ENCODE measurements around the gene BLOC1S3. TPM values are rescaled to one million over a fixed set of nuclear protein-coding genes. Genes with fewer than 3 reads are reported as not detected.
"Not testable (repeated sequence)": the region's sequence is repeated elsewhere in the genome, so short reads cannot be mapped to it uniquely, and the experiment has no call there.

Gene BLOC1S3
- total and polyA plus RNA-seq, 4 donors: 2.9 to 12.2 (median 6.4) TPM

GRCh38 chr19:45222724-45223123 lies 44.1 kb downstream of the BLOC1S3 start:
- intact Hi-C loops (cut with DNase I): no loop called here
- Histone ChIP-seq H3K27ac (ENCODE audit: low read depth in 1 of 2, low read length in 2 of 2) (no peak overlapping the region), H3K9me3 (ENCODE audit: control insufficient read depth, low read length) (no peaks in the 10 kb centered on the region), H3K4me3 (ENCODE audit: low read length in 2 of 2) (no peak overlapping the region), H3K4me1 (ENCODE audit: control insufficient read depth in 1 of 2, insufficient read depth in 2 of 2, low read length in 2 of 2) (no peaks in the 10 kb centered on the region), H3K27me3 (ENCODE audit: control insufficient read depth in 1 of 2, insufficient read depth in 2 of 2, low read length in 1 of 2) (no peaks in the 10 kb centered on the region), H3K36me3 (ENCODE audit: control insufficient read depth in 1 of 2, insufficient read depth in 2 of 2, low read length in 1 of 2) (no peaks in the 10 kb centered on the region)
- 88 to 89% methylated on average over 6 of the region's 6 CpGs for WGBS, 2 donors
- DNase-seq: no peak
- no peak for ATAC-seq (ENCODE audit: low FRiP score)

GRCh38 chr19:45223879-45224278 lies 45.3 kb downstream of the BLOC1S3 start:
- 90 to 94% methylated on average over 5 of the region's 5 CpGs for WGBS, 2 donors
- Histone ChIP-seq H3K9me3 (ENCODE audit: control insufficient read depth, low read length) (no peaks in the 10 kb centered on the region), H3K27ac (ENCODE audit: low read depth in 1 of 2, low read length in 2 of 2) (no peak overlapping the region), H3K27me3 (ENCODE audit: control insufficient read depth in 1 of 2, insufficient read depth in 2 of 2, low read length in 1 of 2) (no peaks in the 10 kb centered on the region), H3K4me1 (ENCODE audit: control insufficient read depth in 1 of 2, insufficient read depth in 2 of 2, low read length in 2 of 2) (no peaks in the 10 kb centered on the region), H3K36me3 (ENCODE audit: control insufficient read depth in 1 of 2, insufficient read depth in 2 of 2, low read length in 1 of 2) (no peaks in the 10 kb centered on the region), H3K4me3 (ENCODE audit: low read length in 2 of 2) (no peak overlapping the region)
- DNase-seq: no peak
- intact Hi-C loops (cut with DNase I): no loop called here
- ATAC-seq (ENCODE audit: low FRiP score): no peak

DNA sequence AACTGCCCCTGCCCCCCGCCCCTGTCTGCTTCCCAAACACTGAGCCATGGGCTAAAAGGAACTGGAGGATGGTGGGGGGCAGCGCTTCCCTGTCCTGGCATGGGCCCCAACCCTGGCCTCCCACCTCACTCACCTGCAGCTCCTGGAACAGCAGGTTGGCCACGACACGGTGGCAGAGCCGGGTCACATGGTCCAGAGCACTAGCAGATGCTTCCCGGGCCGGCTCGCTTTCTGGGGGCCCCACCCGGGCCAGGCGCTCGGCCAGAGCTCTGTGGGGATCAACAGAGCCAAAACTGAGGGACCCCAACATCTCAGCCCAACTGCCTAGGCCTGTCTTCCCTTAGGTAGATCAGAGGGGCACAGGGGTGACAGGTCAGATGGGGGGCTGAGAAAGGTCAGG lies 46.1 kb downstream of the BLOC1S3 start:
- ATAC-seq (ENCODE audit: low FRiP score): no peak
- Histone ChIP-seq H3K9me3 (ENCODE audit: control insufficient read depth, low read length) (no peaks in the 10 kb centered on the region), H3K4me3 (ENCODE audit: low read length in 2 of 2) (no peak overlapping the region), H3K27me3 (ENCODE audit: control insufficient read depth in 1 of 2, insufficient read depth in 2 of 2, low read length in 1 of 2) (no peaks in the 10 kb centered on the region), H3K36me3 (ENCODE audit: control insufficient read depth in 1 of 2, insufficient read depth in 2 of 2, low read length in 1 of 2) (no peaks in the 10 kb centered on the region), H3K4me1 (ENCODE audit: control insufficient read depth in 1 of 2, insufficient read depth in 2 of 2, low read length in 2 of 2) (no peaks in the 10 kb centered on the region), H3K27ac (ENCODE audit: low read depth in 1 of 2, low read length in 2 of 2) (no peak overlapping the region)
- whole genome bisulfite sequencing, 2 donors: 54 to 61% methylated on average over 11 of the region's 11 CpGs
- DNase-seq: no peak
- intact Hi-C loops (cut with DNase I): no loop called here

GRCh38 chr19:45229056-45229455 lies 50.5 kb downstream of the BLOC1S3 start:
- intact Hi-C loops (cut with DNase I); ATAC-seq (ENCODE audit: low FRiP score); H3K4me3 ChIP-seq (ENCODE audit: low read length in 2 of 2); H3K9me3 ChIP-seq (ENCODE audit: control insufficient read depth, low read length); H3K27ac ChIP-seq (ENCODE audit: low read depth in 1 of 2, low read length in 2 of 2); DNase-seq; H3K4me1 ChIP-seq (ENCODE audit: control insufficient read depth in 1 of 2, insufficient read depth in 2 of 2, low read length in 2 of 2); H3K27me3 ChIP-seq (ENCODE audit: control insufficient read depth in 1 of 2, insufficient read depth in 2 of 2, low read length in 1 of 2); H3K36me3 ChIP-seq (ENCODE audit: control insufficient read depth in 1 of 2, insufficient read depth in 2 of 2, low read length in 1 of 2): not testable (repeated sequence)
- 88 to 90% methylated on average over 2 of the region's 2 CpGs for WGBS, 2 donors

Other genes starting within 250 kb of the BLOC1S3 start
- gene APOC4, start 236.5 kb upstream of the BLOC1S3 start, total RNA-seq: not detected
- not detected for gene APOC4, start 236.5 kb upstream of the BLOC1S3 start, polyA plus RNA-seq
- 1 to 10 TPM; 1.2 to 1.5 TPM for gene APOC2, start 232.7 kb upstream of the BLOC1S3 start, total RNA-seq
- 10 to 100 TPM in 1 of 2 donors, not detected in 1; 18.8 TPM for gene APOC2, start 232.7 kb upstream of the BLOC1S3 start, polyA plus RNA-seq
- 10 to 100 TPM; 70.6 to 72.5 TPM for gene CLPTM1, start 223.4 kb upstream of the BLOC1S3 start, total RNA-seq
- 10 to 100 TPM; 25.7 to 81.4 TPM for gene CLPTM1, start 223.4 kb upstream of the BLOC1S3 start, polyA plus RNA-seq
- 10 to 100 TPM; 20.2 to 30.0 TPM for gene RELB, start 177.3 kb upstream of the BLOC1S3 start, total RNA-seq
- gene RELB, start 177.3 kb upstream of the BLOC1S3 start, polyA plus RNA-seq: 10 to 100 TPM in 1 of 2 donors, 1 to 10 TPM in 1; 7.0 to 10.6 TPM
- 100 to 1,000 TPM in 1 of 2 donors, 10 to 100 TPM in 1; 79.9 to 105 TPM for gene CLASRP, start 139.7 kb upstream of the BLOC1S3 start, total RNA-seq
- 100 to 1,000 TPM in 1 of 2 donors, 10 to 100 TPM in 1; 18.2 to 209 TPM for gene CLASRP, start 139.7 kb upstream of the BLOC1S3 start, polyA plus RNA-seq
- gene ZNF296, start 102.3 kb upstream of the BLOC1S3 start, total RNA-seq: under 1 TPM; 0.19 to 0.45 TPM
- gene ZNF296, start 102.3 kb upstream of the BLOC1S3 start, polyA plus RNA-seq: 1 to 10 TPM in 1 of 2 donors, under 1 TPM in 1; 0.38 to 1.1 TPM
- 10 to 100 TPM in 1 of 2 donors, 1 to 10 TPM in 1; 8.0 to 12.3 TPM for gene GEMIN7, start 99.5 kb upstream of the BLOC1S3 start, total RNA-seq
- 10 to 100 TPM in 1 of 2 donors, 1 to 10 TPM in 1; 6.4 to 13.5 TPM for gene GEMIN7, start 99.5 kb upstream of the BLOC1S3 start, polyA plus RNA-seq
- 10 to 100 TPM; 12.1 to 22.7 TPM for gene PPP1R37, start 85.6 kb upstream of the BLOC1S3 start, total RNA-seq
- 10 to 100 TPM in 1 of 2 donors, 1 to 10 TPM in 1; 7.1 to 16.8 TPM for gene PPP1R37, start 85.6 kb upstream of the BLOC1S3 start, polyA plus RNA-seq
- gene NKPD1, start 17.8 kb upstream of the BLOC1S3 start, total RNA-seq: not detected
- gene NKPD1, start 17.8 kb upstream of the BLOC1S3 start, polyA plus RNA-seq: under 1 TPM in 1 of 2 donors, not detected in 1; 0.05 TPM
- 10 to 100 TPM in 1 of 2 donors, 1 to 10 TPM in 1; 9.5 to 13.6 TPM for gene TRAPPC6A, start 547 bp upstream of the BLOC1S3 start, total RNA-seq
- 10 to 100 TPM; 16.5 to 17.0 TPM for gene TRAPPC6A, start 547 bp upstream of the BLOC1S3 start, polyA plus RNA-seq
- 10 to 100 TPM; 10.8 to 13.9 TPM for gene EXOC3L2, start 66.6 kb downstream of the BLOC1S3 start, total RNA-seq
- gene EXOC3L2, start 66.6 kb downstream of the BLOC1S3 start, polyA plus RNA-seq: under 1 TPM; 0.50 to 0.67 TPM
- gene MARK4, start 72.5 kb downstream of the BLOC1S3 start, total RNA-seq: 10 to 100 TPM; 40.3 to 40.4 TPM
- gene MARK4, start 72.5 kb downstream of the BLOC1S3 start, polyA plus RNA-seq: 10 to 100 TPM in 1 of 2 donors, 1 to 10 TPM in 1; 6.0 to 15.7 TPM
- gene CKM, start 144.1 kb downstream of the BLOC1S3 start, total RNA-seq: not detected
- 1 to 10 TPM; 1.2 to 6.4 TPM for gene CKM, start 144.1 kb downstream of the BLOC1S3 start, polyA plus RNA-seq
- not detected for gene KLC3, start 162.0 kb downstream of the BLOC1S3 start, total RNA-seq
- gene KLC3, start 162.0 kb downstream of the BLOC1S3 start, polyA plus RNA-seq: not detected
- gene ERCC2, start 191.8 kb downstream of the BLOC1S3 start, total RNA-seq: 10 to 100 TPM; 10.4 to 14.9 TPM
- gene ERCC2, start 191.8 kb downstream of the BLOC1S3 start, polyA plus RNA-seq: 10 to 100 TPM in 1 of 2 donors, 1 to 10 TPM in 1; 5.1 to 27.2 TPM
- 10 to 100 TPM; 64.2 to 76.5 TPM for gene PPP1R13L, start 226.3 kb downstream of the BLOC1S3 start, total RNA-seq
- 100 to 1,000 TPM in 1 of 2 donors, 10 to 100 TPM in 1; 11.1 to 153 TPM for gene PPP1R13L, start 226.3 kb downstream of the BLOC1S3 start, polyA plus RNA-seq
- gene POLR1G, start 227.9 kb downstream of the BLOC1S3 start, total RNA-seq: 1 to 10 TPM; 3.5 to 3.9 TPM
- 1 to 10 TPM; 1.9 to 3.6 TPM for gene POLR1G, start 227.9 kb downstream of the BLOC1S3 start, polyA plus RNA-seq
- gene ERCC1, start 245.1 kb downstream of the BLOC1S3 start, total RNA-seq: 10 to 100 TPM; 61.4 to 69.9 TPM
- 10 to 100 TPM; 44.5 to 81.7 TPM for gene ERCC1, start 245.1 kb downstream of the BLOC1S3 start, polyA plus RNA-seq

Data from aorta (tissue), 5 donors.